Measurements from ENCODE around the gene FOSL2.

FOSL2 gene

DNA sequence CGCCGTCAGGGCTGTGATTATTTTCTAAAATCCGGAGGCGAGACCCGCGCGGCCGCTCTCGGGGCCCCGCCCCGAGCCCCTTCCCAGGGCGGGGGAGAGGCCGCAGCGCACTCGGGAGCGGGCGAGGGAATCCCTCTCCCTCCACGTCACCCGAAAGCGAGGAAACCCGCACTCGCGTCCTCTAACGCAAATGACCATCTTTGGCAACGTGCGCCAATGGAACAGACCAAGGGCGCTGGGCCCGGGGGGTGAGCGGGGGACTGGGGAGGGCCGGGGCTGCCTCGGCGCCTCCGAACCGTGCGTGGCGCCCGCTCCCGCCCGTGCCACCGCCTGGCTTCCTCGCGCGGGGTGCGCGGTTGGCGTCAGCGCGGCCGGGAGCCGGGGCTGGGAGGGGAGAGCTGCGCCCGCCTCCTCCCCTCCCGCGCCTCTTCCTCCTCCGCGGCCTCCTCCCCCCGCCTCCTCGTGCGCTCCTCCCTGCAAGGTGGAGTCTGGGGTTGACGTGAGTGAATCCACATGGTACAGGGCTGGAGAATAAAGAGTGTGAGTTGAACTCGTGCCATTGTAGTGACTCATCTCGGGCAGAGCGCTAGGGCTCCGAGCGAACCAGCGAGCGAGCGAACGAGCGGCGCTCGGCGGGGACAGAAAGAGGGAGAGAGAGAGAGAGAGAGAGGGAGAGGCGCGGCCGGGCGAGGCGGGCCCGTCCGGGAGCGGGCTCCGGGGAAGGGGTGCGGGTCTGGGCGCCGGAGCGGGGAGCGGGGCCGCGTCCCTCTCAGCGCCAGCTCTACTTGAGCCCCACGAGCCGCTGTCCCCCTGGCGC lies at the start of gene FOSL2:
FOSL2 (plus strand) TSS at position 562 of the 817 bp plus-strand sequence. CDS start 863 bp downstream, outside the sequence.
- DNase-seq (ENCODE audit: low spot score): peak; percentile 90
- in situ Hi-C loops (cut with MboI; ENCODE audit: low sequenced_read_pairs, unreplicated experiment): no loop called here

DNA sequence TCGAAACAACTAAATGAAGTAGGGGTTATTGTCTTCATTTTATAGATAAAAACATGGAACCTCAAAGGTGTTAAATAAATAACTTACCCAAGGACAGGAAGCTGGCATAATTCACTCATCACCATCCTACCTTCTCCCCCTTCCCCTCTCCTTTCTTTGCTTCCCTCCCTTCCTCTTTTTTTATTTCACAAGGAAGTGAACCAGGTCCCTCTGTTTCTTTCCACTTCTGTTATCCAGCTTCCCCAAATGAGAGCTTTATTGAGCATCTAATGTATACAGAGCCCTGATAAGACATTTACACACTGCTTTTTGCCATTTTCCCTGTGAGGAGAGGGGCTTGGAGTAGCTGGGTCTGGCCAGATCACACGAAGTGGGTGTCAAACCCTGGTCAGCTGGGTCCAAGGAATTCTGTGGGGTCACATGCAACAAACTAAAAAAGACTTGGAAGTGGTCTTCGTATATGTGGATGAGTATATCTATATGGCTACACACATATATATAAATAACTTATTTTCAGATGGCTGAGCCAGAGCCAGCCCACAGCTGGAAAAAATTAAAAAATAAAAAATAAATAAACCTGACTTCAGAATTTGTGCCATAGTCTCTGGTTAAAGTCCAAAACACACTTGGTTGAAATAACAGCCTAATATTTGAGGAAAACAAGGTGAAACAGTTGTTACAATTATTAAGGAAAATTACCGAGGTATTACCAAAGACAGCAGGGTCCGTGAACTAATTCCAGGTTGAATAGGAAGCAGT lies 49.3 kb upstream of the FOSL2 start:
- in situ Hi-C loops (cut with MboI; ENCODE audit: low sequenced_read_pairs, unreplicated experiment): no loop called here
- TF ChIP-seq, protein P1, sequence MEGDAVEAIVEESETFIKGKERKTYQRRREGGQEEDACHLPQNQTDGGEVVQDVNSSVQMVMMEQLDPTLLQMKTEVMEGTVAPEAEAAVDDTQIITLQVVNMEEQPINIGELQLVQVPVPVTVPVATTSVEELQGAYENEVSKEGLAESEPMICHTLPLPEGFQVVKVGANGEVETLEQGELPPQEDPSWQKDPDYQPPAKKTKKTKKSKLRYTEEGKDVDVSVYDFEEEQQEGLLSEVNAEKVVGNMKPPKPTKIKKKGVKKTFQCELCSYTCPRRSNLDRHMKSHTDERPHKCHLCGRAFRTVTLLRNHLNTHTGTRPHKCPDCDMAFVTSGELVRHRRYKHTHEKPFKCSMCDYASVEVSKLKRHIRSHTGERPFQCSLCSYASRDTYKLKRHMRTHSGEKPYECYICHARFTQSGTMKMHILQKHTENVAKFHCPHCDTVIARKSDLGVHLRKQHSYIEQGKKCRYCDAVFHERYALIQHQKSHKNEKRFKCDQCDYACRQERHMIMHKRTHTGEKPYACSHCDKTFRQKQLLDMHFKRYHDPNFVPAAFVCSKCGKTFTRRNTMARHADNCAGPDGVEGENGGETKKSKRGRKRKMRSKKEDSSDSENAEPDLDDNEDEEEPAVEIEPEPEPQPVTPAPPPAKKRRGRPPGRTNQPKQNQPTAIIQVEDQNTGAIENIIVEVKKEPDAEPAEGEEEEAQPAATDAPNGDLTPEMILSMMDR (IDR thresholded peaks at IDR 0.05; ENCODE audit: borderline replicate concordance, control extremely low read depth, extremely low read depth, insufficient read depth, missing control alignments): no peak
- no peak for DNase-seq (ENCODE audit: low spot score)

More for the DNA sequence above, at the start of gene FOSL2:
- TF ChIP-seq, protein P1 (IDR thresholded peaks at IDR 0.05; ENCODE audit: borderline replicate concordance, control extremely low read depth, extremely low read depth, insufficient read depth, missing control alignments): no peak

DNA sequence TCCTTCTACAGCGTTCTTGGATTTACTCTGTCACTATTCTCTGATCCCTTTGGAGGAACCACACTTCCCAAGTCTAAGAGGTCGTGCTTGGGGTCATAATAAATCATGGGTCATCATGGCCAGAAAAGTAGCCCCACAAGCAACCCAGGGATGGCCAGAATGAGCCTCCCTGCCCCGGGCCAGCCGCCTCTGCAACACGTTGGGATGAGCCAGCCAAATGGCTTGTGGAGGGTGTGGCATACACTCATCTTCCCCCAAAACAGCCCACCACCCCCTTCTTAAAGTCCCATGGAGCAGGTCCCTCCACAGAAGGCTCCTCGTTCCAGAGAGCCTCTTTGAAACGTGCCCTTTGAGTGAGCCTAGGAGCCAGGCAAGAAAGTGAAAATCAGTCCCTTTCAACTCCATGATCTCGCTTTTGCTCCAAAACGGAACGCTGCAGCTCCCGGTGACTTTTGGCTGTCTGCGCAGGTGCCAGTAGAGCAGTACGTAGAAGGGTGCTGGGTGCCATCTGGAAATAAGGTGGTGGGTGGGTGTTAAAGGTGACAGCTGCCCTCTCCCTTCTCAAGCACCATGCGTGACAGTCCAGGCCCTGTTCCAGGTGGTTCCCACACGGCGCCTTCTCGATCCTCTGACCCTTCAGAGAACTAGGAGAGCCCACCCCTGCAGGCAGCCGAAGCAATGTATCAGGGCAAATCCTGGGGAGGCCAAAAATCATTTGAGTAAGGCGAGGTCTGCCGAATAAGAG lies 48.5 kb upstream of the FOSL2 start:
- TF ChIP-seq, protein P1 (IDR thresholded peaks at IDR 0.05; ENCODE audit: borderline replicate concordance, control extremely low read depth, extremely low read depth, insufficient read depth, missing control alignments): no peak

DNA sequence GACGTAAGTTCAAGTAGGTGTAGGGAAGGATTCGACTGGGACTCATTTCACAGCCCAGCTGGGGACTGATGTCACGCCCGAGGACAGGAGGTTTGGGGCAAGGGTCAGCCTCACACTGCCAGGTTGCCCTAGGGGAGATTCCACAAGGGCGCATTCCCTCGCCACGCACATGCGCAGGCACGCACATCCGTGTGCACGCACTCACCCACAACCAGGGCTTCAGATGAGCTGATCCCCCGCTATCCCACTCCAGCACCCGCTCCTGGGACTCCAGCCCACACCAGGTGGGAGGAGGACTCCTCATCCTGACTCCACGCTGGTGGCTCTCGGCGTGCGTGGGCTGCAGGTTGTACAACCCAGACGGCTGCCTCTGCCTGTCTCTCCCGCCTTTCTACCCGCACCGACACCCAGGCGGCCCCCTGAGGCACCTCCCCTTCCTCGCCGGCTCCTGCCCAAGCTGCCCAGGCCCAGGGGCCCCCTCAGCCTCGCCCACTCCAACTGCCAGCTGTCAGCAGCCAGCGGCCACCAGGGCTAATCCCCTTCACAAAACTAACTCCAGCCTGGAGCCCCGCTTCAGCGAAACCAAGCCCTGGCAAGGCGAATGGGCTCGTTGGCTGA lies 47.8 kb upstream of the FOSL2 start:
- no peak for DNase-seq (ENCODE audit: low spot score)
- in situ Hi-C loops (cut with MboI; ENCODE audit: low sequenced_read_pairs, unreplicated experiment): no loop called here
- TF ChIP-seq, protein P1 (IDR thresholded peaks at IDR 0.05; ENCODE audit: borderline replicate concordance, control extremely low read depth, extremely low read depth, insufficient read depth, missing control alignments): no peak

More for the DNA sequence above, 48.5 kb upstream of the FOSL2 start:
- no peak for DNase-seq (ENCODE audit: low spot score)
- in situ Hi-C loops (cut with MboI; ENCODE audit: low sequenced_read_pairs, unreplicated experiment): no loop called here

DNA sequence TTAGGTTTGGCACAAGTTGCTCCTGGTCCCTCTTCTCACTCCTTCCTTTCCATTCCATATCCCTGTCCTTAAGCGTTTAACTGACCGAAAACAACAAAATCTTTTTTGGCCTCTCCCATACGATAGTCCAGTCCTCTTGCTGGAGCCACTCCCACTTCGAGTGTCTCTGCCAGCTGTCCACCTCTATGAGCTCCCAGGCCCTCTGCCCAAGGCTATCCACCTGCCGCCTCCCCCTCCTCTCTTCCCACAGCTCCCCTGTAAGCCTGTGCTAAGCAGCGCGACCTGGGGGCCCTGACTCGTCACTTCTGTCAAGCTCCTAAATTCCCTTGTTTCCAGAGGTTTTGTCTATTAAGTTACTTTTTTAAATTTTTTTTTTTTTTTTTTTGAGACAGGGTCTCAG lies 47.0 kb upstream of the FOSL2 start:
- no peak for DNase-seq (ENCODE audit: low spot score)
- TF ChIP-seq, protein P1 (IDR thresholded peaks at IDR 0.05; ENCODE audit: borderline replicate concordance, control extremely low read depth, extremely low read depth, insufficient read depth, missing control alignments): no peak
- in situ Hi-C loops (cut with MboI; ENCODE audit: low sequenced_read_pairs, unreplicated experiment): no loop called here

DNA sequence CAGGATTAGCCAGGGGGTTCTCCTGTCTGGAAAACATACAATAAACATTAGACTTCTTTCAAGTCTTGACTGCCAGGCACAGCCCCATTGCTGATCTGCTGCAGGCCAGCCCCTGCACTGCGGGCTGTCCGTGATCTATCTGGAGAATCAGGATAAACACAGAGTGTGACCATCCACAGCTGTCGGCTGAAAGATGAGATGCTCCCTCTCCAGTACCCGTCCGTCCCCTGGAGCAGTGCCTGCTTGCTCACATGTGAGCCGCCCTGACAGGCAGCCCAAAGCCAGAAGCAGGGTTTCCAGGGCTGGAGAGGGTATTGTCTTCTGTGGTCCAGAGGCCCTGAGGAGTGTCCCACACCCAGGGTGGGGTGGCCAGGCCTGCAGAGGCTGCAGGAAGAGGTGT lies 46.1 kb upstream of the FOSL2 start:
- no peak for DNase-seq (ENCODE audit: low spot score)
- in situ Hi-C loops (cut with MboI; ENCODE audit: low sequenced_read_pairs, unreplicated experiment): no loop called here
- TF ChIP-seq, protein P1 (IDR thresholded peaks at IDR 0.05; ENCODE audit: borderline replicate concordance, control extremely low read depth, extremely low read depth, insufficient read depth, missing control alignments): no peak

Measured in GM13976 (cell line).